GM12874 (cell line): ENCODE measurements around the gene CALR.

Source experiments
- CTCF ChIP-seq: IDR thresholded peaks from 2 replicates; pipeline ENCODE4 v1.5.1; 2011; ENCODE audit warnings: low read depth, mild to moderate bottlenecking, control low read depth, low read length, moderate library complexity; ENCODE audit not compliant: insufficient read depth

Gene CALR

DNA sequence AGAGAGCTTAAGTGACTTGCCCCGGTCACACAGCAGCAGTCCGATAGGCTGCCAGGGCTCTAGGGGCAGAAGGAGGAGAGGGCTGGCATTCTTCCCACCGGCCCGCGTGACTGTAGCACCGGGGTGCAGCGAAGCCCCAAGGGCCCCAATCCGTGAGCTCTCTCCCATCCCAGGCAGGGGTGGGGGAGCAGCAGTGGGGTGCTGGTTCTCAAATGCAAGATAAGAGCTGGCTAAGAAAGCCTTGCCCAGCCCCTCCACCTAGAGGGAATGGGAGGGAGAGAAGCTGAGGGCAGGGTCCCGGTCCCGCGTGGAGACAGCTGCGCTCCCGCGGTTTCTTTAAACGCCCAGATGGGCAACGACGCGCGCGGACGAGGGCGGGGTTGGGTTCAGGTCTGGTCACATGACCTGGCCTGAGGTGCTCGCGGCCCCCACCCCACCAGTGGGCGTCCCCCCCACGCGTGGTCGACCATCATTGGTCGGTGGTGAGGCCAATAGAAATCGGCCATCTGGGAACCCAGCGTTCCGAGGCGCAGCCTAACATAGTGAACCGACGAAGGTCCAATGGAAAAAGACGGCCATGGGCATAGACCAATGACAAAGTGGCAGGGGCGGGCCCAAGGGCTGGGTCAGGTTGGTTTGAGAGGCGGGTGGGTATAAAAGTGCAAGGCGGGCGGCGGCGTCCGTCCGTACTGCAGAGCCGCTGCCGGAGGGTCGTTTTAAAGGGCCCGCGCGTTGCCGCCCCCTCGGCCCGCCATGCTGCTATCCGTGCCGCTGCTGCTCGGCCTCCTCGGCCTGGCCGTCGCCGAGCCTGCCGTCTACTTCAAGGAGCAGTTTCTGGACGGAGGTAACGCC lies at the start of gene CALR:
Gene CALR (plus strand): TSS at position 683 of the 852 bp plus-strand sequence. CDS start 71 bp downstream, at position 754.
- no peak for TF ChIP-seq CTCF

DNA sequence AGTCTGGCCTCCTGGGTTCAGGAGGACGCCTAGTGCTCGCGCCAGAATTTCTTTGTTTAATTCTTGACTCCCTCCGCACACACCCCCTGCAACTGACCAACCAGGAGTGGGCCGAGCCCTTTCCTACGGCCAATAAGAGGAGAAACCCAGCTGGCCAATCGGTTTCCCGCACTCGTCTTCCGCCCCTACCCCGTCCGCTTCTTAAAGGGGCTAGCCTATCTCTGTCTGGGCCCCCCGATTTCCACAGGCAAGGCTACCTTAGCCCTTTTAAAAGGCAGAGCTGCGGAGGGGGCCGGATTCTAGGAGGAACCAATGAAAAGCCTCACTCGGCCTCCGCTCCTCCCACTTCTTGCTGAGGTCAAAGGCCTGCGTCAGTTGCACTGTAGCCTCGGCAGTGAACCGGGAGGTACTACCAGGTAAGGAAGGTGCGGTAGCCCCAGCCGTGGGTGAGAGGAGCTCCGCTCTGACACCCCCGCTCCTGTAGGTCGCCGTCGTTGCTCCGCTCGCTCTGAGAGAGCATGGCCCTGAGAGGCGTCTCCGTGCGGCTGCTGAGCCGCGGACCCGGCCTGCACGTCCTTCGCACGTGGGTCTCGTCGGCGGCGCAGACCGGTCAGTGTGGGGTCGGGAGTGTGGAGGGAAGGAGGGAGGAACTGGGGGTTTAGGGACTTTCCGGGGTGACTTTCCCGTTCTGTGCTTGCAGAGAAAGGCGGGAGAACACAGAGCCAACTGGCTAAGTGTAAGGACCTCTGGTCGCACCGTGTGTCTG lies 47.4 kb upstream of the CALR start, which contains the start of gene GCDH:
Gene GCDH (plus strand): TSS at position 374 of the 766 bp plus-strand sequence. CDS start 145 bp downstream, at position 519.
- TF ChIP-seq CTCF, result no peak

- no peak for TF ChIP-seq CTCF
Measured at GRCh38 chr19:12891553-12892021, 46.8 kb upstream of the CALR start.

- TF ChIP-seq CTCF, result no peak
Measured at GRCh38 chr19:12893582-12893981, 44.8 kb upstream of the CALR start.

- TF ChIP-seq CTCF, result no peak
Measured at GRCh38 chr19:12896460-12896859, 41.9 kb upstream of the CALR start.

- no peak for TF ChIP-seq CTCF
Measured at GRCh38 chr19:12899891-12900518, 38.4 kb upstream of the CALR start.

DNA sequence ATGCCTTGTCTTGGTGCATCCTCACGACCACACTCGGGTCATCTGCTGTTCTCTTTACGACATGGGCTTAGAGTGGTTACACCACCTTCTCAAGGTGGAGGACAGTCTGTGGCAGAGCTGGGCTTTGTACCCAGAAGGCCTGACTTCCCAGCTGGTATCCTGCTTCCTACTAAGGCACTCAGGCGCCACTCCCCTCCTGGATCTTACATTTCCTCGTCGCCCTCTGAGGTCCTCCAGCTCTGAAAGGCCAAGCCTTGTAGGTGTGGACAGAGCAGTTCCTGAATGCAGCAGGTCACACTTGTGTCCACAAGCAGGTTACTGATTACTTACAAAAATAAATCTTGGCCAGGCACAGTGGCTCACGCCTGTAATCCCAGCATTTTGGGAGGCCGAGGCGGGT lies 31.2 kb upstream of the CALR start:
- no peak for TF ChIP-seq CTCF
